ENCODE data around the gene MISP3. TPM values are rescaled to one million over a fixed set of nuclear protein-coding genes. Genes with fewer than 3 reads are reported as not detected.

Gene MISP3
- polyA plus RNA-seq, 1 donor (not counting 4 experiments of a cell fraction or from before 2014, with no cell fraction given): 0.79 TPM

GRCh38 chr19:14053032-14053431 is 19.6 kb upstream of the MISP3 start:
- Histone ChIP-seq H2AFZ (ENCODE audit: control insufficient read depth, low read length) (no peak overlapping the region), H3K27me3 (ENCODE audit: control insufficient read depth, extremely low read depth, insufficient read depth, low read length) (peaks cover 16% of the 10 kb centered on the region), H4K20me1 (ENCODE audit: control insufficient read depth, extremely low read depth, insufficient read depth, low read length) (no peaks in the 10 kb centered on the region), H3K9ac (ENCODE audit: control insufficient read depth, extremely low read depth, insufficient read depth, low read length) (no peak overlapping the region), H3K9me3 (ENCODE audit: control insufficient read depth, low read depth, low read length) (no peaks in the 10 kb centered on the region), H3K9me1 (ENCODE audit: control insufficient read depth, extremely low read depth, insufficient read depth, low read length) (no peaks in the 10 kb centered on the region), H3K79me2 (ENCODE audit: control insufficient read depth, insufficient read depth, low read length) (no peaks in the 10 kb centered on the region), H3K4me2 (ENCODE audit: control insufficient read depth, extremely low read depth, insufficient read depth, low read depth, low read length) (no peak overlapping the region), H3K4me1 (ENCODE audit: control insufficient read depth, extremely low read depth, insufficient read depth, low read length) (no peaks in the 10 kb centered on the region), H3K36me3 (ENCODE audit: control insufficient read depth in 2 of 2, extremely low read depth in 1 of 2, insufficient read depth in 2 of 2, low read length in 2 of 2) (peaks cover 0 to 2% of the 10 kb centered on the region in 2 experiments), H3K27ac (ENCODE audit: control insufficient read depth, insufficient read depth, low read length) (no peak overlapping the region), H3K4me3 (ENCODE audit: control insufficient read depth in 2 of 3, extremely low read depth in 1 of 3, insufficient read depth in 2 of 3, low read depth in 1 of 3, low read length in 3 of 3) (no peak overlapping the region)
- no peak for FAIRE-seq
- TF ChIP-seq CTCF (optimal IDR thresholded peaks at IDR 0.05 in 1 of 3, IDR thresholded peaks at IDR 0.05 in 1 of 3, conservative IDR thresholded peaks at IDR 0.05 in 1 of 3; ENCODE audit: extremely low read depth in 1 of 3, insufficient read depth in 2 of 3, low read length in 3 of 3) (no peak), EZH2 (IDR thresholded peaks at IDR 0.05; ENCODE audit: low read length) (no peak)
- DNase-seq (ENCODE audit: low read depth, low spot score): no peak
- dilution Hi-C loops (cut with MboI; ENCODE audit: extremely low pct_ligation_motif_present, low sequenced_read_pairs): no loop called here

- FAIRE-seq: no peak
Observed at GRCh38 chr19:14053500-14053899, 19.1 kb upstream of the MISP3 start.

More at GRCh38 chr19:14053500-14053899, 19.1 kb upstream of the MISP3 start:
- Histone ChIP-seq H3K4me3 (ENCODE audit: control insufficient read depth in 2 of 3, extremely low read depth in 1 of 3, insufficient read depth in 2 of 3, low read depth in 1 of 3, low read length in 3 of 3) (no peak overlapping the region), H3K79me2 (ENCODE audit: control insufficient read depth, insufficient read depth, low read length) (no peaks in the 10 kb centered on the region), H2AFZ (ENCODE audit: control insufficient read depth, low read length) (no peak overlapping the region), H3K4me2 (ENCODE audit: control insufficient read depth, extremely low read depth, insufficient read depth, low read depth, low read length) (no peak overlapping the region), H3K36me3 (ENCODE audit: control insufficient read depth in 2 of 2, extremely low read depth in 1 of 2, insufficient read depth in 2 of 2, low read length in 2 of 2) (peaks cover 0 to 2% of the 10 kb centered on the region in 2 experiments), H3K27me3 (ENCODE audit: control insufficient read depth, extremely low read depth, insufficient read depth, low read length) (peaks cover 20% of the 10 kb centered on the region), H3K9ac (ENCODE audit: control insufficient read depth, extremely low read depth, insufficient read depth, low read length) (no peak overlapping the region), H3K27ac (ENCODE audit: control insufficient read depth, insufficient read depth, low read length) (no peak overlapping the region), H3K9me1 (ENCODE audit: control insufficient read depth, extremely low read depth, insufficient read depth, low read length) (no peaks in the 10 kb centered on the region), H4K20me1 (ENCODE audit: control insufficient read depth, extremely low read depth, insufficient read depth, low read length) (no peaks in the 10 kb centered on the region), H3K9me3 (ENCODE audit: control insufficient read depth, low read depth, low read length) (no peaks in the 10 kb centered on the region), H3K4me1 (ENCODE audit: control insufficient read depth, extremely low read depth, insufficient read depth, low read length) (no peaks in the 10 kb centered on the region)
- dilution Hi-C loops (cut with MboI; ENCODE audit: extremely low pct_ligation_motif_present, low sequenced_read_pairs): no loop called here
- DNase-seq (ENCODE audit: low read depth, low spot score): no peak
- TF ChIP-seq EZH2 (IDR thresholded peaks at IDR 0.05; ENCODE audit: low read length) (no peak), CTCF (optimal IDR thresholded peaks at IDR 0.05 in 1 of 3, IDR thresholded peaks at IDR 0.05 in 1 of 3, conservative IDR thresholded peaks at IDR 0.05 in 1 of 3; ENCODE audit: extremely low read depth in 1 of 3, insufficient read depth in 2 of 3, low read length in 3 of 3) (no peak)
